NCI-H2081 (cell line): ENCODE results near the gene GAREM1.
"Not testable (repeated sequence)": the region's sequence is repeated elsewhere in the genome, so short reads cannot be mapped to it uniquely, and the experiment has no call there.

ENCODE experiments used
- DNase-seq, 2 experiments: peaks; one replicate each; lab custom pipeline; 2025; lab: John Stamatoyannopoulos, UW

The GAREM1 gene

DNA sequence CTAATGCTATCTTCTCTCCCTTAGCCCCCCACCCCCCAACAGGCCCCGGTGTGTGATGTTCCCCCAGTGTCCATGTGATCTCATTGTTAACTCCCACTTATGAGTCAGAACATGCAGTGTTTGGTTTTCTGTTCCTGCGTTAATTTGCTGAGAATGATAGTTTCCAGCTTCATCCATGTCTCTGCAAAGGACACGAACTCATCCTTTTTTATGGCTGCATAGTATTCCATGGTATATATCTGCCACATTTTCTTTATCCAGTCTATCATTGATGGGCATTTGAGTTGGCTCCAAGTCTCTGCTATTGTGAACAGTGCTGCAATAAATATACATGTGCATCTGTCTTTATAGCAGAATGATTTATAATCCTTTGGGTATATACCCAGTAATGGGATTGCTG is 179.1 kb downstream of the GAREM1 start:
- not testable (repeated sequence) for DNase-seq

DNA sequence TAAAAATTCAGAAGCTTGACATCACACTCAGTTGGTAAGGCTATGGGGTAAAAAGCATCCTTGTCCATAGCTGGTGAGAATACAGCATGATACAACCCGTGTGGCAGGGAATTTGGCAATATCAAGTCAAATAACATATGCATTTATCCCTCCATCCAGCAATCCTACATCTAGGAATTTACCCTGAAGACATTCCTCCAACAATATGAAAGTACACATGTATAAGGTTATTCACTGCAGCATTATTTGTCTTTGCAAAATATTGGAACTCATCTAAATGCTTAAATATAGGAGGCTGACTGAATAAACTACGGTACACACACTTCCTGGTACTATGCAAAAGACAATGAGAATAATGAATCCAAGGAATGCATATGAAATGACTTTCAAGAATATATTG is 179.9 kb downstream of the GAREM1 start:
- no peak for DNase-seq

DNA sequence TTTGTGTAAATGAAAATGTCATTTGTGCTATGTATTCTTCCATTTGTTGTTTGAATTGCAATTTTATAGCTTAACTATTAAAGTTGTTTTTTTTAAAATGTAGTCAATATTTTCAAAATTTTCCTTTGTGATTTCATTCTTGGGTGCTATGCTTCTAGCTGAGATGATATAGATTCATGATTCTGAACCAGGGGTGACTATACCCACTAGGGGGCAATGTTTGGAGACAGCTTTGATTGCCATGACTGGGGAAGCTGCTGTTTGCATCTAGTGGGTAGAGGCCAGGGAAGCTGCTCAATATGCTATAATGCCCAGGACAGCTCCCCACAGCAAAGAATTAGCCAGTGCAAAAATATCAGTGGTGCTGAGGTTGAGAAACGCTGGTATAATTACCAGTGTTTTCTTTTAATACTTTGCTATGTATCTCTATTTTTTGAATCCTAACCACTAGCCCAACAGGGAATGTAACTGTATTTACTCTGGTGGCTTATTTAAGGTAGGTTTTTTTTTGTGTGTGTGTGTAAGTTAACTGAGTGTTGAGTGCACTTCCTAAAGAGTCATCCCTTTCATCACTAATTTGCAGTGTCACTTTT is 181.1 kb downstream of the GAREM1 start:
- DNase-seq = peak; percentile 71 to 77

DNA sequence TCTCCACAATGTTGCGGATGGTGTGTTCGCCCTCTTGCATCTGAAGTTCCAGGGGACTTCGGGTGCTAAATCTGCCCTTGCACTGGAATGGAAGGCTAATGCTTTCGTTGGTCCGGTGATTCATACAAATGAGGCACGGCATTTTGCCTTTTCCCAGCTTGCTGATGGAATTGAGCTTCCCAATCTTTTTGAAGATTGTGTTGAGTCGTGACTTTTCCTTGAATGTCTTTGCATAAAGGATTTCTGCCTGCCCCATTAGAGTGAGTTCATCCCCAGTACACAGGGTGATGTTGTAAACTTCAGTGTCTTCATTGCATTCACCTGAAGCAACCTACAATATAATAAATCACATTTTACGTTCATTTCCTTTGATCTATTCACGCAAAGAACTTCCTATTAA is 182.8 kb downstream of the GAREM1 start:
- no peak for DNase-seq

DNA sequence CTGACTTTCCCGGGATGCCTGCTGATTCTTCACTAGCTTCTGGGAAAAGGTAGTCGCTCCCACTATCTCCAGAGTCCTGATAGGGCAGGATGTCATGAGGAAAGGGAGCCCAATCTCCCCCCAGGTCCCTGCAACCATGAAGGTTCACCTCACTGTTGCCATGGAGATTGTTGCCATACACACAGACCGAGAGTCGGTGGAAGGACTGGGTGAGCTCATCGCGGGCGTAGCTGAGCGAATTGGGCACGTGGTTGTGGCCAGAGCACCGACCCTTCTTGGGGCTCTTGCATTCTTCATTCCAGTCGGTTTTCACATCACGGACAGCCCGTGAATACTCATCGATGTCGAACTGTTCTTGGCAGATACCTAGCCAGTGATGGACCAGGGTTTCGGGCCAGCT is 183.4 kb downstream of the GAREM1 start:
- no peak for DNase-seq

DNA sequence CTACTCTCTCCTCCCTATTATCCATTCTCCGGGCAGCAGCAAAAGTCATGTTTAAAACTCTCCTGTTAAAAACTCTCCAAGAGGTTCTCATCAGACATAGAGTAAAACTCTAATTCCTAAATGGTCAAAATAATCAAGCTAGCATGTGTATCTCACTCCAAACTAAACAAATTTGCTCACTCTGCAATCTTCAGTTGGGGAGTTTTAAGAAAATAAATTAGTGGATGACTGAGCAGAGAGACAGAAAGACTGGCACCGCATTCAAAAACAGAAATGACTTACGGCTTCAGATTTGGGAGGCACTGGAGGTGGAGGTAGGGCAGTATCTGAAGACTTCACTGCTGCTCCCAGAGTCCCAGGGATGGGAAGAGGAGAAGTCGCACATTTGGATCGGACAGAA is 183.9 kb downstream of the GAREM1 start:
- no peak for DNase-seq

DNA sequence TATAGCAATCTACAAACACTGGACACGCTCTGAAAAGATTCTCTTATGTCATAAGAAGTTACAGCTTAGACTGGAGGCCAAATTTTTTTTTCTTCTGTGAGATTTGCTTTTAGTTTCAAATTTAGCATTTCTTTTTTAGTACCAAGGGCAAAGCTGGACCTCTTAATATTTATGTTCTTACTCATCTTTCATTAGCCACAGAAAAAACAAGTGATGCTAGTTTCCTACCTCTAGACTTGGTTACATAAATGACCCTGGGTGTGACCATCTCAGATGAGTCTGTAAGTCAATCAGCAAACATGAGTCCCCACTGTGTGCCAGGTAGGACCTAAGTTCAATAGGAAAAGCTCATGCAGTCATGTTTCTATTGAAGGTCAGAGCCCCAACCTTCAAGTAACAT is 186.4 kb downstream of the GAREM1 start:
- DNase-seq = no peak

DNA sequence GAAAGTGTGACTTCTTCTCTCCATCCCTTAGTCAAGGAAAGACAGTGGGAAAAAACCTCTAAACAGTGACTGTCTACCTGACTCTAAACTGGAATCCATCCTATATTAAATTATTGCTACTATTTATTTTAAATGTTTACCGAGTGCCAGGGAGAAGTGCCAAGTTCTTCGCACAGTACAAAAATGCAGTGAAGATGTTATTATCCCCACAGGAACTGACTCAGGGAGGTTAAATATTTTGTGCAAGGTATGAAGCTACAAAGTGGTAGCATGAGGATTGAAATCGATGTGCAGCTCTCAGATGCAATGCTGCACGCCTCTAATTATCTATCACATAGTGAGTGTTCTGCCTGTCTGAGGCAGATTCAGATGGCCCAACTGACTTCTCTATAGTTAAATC is 189.8 kb downstream of the GAREM1 start:
- DNase-seq = no peak

DNA sequence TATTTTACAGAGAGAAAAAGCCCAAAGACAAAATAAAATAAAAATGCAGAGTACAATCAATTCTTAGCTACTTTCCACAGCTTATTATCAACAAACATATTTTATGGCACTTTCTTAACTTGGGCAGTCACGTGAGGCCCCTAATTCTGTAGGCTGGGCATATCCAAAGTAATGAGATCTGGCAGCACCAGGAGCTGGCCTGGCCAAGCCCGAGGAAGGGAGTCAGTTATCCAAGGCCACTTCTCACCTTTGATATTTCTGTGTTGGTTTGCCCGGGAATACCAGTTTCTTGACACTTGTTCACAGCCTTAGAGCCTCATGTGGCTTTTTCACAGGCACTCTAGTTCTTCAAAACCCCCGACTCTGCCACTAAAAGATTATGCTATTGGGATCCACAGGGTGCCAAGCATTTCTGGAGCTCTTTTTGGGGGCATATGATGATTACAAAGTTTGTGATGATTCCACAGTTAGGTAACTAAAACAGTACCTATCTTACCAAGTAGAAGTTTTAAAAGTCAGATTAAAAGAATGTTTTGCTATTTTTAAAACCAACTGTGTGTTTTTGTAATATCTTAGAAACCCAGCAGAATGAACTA is 190.4 kb downstream of the GAREM1 start:
- DNase-seq = no peak

DNA sequence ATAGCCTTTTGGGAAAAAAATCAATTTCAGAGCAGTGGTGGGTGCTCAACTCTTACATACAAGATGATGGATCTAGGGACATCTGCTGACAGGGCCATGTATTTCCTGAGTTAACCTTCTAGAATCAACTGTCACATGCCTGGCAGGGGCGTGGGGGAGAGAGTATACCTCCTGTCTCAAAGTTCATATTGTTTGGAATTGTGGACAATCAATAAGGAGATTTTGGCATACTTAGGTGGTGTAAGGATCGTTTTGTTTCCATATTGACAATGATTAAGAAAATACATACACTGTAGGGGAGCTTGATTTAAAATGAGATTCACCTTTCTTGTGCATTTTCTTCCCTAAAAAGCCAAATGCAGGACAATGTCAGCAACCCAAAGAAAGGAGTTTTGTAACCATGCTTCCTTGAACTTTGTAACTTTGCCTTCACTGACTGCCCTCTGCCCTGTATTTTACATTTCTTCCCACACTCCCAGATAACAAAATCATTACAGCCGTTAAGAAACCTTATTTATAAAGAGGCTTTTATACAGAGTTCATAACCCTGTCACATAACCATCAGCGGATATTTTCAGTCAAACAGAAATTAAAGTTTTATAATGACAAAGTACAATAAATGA is 192.4 kb downstream of the GAREM1 start:
- DNase-seq = no peak

DNA sequence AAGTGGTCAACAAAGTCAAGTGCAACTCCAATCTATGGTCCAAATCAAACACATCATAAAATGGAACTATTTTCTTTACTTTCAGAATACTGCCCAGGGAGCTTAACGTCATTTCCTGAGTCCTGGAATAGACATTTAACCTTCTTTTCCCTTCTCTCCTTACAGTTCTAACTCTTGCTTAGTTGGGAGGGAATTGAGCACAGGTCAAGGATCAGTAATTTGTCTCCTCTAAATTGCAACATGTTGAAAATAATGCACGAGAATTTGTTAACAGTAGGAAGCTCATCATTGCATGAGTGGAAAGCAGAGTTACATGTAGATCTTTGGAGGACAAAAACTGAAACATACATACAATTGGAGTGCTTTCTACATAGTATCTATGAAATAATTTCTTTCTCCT is 193.1 kb downstream of the GAREM1 start:
- no peak for DNase-seq

DNA sequence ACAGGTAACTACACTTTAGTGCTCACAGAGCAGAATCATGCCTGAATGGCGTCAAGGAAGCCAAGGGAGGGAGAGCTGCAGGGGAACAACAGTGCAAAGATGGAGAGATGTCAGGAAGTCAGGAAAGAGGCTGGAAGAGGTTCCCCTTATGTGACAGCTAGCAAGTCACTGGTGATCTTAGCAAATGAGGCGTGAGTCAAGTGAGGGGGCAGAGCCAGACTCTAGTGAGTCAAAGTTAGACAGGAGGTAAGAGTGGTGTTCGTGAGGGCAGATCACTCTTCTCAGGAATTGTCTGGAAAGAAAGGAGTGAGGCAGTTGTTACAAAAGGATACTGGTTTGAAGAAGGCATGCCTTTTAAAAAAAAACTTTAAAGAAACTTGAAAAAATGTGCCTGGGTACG is 193.8 kb downstream of the GAREM1 start:
- DNase-seq = no peak

DNA sequence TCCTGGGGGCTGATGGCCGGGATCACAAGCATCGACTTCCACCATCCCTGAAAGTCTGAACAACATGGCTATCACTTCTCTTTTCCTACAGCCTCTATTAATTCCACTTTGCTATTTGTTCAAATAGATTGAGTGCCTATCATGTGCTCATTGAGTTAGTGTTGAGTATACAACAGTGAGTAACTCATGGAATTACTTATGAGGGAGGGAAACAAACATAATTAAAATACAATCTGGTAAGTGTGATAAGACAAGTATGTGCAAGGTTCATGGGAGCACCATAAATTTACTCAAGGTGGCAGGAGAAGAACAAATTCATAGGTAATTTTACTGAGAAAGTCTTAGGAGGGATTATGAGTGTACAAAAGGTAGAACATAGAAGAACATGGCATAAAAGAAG is 194.4 kb downstream of the GAREM1 start:
- no peak for DNase-seq

DNA sequence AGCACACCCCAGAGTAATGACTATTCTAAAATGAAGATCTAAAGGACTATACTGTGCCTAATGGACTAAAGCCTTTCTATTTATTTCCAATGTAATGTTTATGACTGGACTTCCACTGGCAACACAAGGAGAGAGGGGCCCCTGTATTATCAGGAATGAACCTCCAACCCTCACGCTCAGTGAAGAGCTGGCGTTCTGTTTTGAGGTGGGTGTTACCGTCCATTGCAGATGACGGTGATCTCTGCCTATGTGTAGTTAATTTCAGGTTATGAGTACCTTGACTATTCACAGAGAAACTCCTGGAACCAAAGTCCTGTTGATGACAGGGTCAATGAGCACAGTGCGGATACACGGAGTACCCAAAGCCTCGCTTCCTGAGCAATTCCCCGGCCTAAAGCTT is 195.5 kb downstream of the GAREM1 start:
- DNase-seq = no peak

DNA sequence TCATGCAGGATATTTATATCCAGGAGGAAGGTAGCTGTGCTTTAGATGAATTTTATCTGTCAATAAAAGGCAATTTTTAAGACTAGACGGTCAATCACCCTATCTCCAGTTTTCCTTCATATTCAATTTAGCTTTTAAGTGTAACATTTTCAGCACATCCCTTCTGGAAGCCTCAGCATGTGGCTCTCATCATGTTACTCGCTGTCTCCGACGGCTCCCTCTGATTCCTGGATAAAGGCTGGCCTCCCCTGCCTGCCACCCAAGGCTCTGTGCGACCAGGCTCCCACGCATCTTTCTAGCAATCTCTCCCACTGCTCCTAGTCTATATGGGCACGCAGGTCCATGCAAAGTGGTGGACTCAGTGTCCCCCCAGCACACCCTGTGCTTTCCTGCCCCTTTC is 196.4 kb downstream of the GAREM1 start:
- DNase-seq = no peak

DNA sequence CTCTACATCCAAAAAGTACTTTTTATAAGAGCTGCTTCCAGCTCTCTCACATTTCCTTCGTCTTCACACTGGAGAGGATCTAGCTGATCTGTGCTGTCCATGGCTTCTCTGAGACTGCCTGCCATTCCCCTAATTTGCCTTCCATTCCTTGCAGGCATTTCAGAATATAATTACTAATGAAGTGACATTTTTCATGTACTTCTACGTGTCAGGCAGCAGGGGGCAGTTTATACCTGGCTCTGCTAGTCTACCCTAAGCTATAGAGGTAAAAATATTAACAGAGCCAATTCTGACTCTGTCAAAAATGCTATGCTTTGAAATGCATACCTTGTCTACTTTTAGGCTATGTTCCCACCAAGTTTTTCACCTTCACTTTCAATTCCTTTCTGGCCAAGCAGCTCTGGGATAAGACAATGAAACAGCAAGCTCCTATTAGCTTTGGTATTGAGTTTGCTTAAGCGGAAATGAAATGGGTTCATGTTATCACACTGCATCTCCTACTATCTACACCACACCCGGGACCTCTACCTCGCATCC is 198.9 kb downstream of the GAREM1 start:
- peak; percentile 14 to 19 for DNase-seq

DNA sequence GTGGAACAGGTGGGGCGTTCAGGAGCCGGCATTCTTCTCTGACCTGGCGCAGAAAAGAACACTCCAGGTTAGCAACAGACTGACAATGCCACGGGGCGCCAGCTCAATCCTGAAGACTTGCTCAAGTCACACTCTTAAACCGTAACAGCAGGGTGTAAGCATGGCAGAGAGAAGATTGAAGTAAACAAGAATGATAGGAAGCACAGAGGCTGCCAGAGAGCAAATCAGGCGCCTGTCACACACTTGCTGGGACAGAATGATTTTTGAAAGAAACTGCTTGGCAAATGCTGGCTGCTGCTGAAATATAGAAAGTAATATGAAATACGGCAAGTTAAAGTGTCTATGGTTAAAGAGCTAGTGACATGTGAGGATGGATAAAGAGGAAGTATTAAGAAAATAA is 200.3 kb downstream of the GAREM1 start:
- DNase-seq = no peak

DNA sequence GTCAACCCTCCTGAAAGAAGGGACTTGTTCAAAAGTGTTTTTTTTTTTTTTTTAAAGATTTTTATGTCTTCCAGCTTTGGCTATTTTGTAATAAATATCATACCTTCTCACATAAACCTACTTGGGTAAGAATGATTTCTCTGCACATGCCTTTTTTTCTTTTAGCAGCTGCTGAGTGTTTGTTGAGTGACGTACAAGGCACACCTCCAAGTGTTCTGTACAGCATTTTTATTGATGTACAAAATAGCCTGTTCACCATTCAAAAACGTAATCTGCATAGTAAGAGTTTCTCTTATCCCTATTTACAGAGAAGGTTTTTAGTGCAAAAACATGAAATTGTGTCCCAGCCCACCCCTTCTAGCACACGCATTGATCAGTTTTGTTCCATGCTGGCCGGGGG is 203.2 kb downstream of the GAREM1 start:
- DNase-seq = no peak

DNA sequence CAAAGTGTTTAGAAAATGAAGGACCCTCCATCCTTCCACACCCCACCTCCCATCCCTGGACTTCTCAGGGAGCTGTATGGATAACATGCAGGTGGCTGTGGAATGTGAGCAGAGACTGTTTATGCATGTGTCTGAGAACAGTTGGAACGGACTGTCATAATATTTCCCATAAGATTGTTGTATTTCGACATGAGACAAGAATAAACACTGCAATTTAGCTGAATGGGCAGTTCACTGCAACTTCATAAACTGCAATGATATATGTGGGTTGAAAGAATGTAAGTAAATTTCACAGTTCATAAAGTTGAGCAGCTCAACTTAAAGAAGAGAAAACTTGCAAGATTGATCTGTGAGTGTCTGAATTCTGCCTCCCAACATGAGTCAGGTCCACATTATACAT is 206.3 kb downstream of the GAREM1 start:
- no peak for DNase-seq

DNA sequence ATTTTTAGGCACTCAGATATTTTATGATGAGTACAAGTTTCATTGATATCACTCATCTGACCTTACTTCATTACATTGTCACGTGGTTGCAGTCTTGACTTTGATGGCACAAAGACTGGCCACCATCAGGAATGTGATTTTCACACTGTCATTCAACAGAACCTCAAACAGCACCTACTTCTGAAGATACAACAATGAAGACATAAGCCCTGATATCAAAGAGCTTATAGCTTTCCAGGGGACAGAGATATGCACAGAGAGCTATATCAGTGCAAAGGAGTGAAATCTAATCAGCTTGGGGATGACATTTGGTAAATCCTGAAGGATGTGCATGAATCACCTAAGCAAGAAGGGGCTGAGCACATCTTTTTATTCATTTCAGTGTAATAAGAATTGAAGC is 208.6 kb downstream of the GAREM1 start:
- DNase-seq = no peak

DNA sequence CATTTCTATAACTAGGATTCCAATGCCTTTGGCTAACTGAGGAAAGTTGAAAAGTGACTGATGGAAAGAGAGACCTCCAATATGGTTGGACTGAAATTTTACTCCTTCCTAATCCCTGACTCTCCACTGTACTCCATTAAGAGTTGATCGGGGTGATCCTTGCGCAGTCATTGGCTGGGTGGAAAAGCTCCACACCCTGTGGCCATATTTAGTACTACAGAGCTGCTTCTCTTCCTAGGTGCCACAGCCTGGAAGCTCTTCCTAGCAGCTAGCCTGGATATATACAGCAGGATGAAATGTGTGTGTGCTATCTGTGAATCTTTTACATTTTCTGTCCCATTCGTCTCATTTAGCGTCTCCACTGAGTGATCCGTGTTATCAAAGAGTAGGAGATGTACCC is 209.7 kb downstream of the GAREM1 start:
- DNase-seq = no peak

DNA sequence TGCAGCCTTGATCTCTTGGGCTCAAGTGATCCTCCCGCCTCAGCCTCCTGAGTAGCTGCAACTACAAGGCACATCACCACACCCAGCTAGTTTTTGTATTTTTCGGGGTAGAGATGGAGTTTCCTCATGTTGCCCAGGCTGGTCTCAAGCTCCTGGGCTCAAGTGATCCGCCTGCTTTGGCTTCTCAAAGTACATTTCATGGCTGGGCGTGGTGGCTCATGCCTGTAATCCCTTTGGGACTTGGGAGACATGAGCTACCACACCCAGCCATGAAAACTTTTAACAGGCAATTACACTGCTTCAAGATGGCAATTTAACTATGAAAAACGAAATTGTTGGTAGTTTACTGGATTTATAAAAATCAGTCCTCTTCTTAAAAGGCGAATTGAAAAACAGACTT is 211.1 kb downstream of the GAREM1 start:
- DNase-seq = no peak

DNA sequence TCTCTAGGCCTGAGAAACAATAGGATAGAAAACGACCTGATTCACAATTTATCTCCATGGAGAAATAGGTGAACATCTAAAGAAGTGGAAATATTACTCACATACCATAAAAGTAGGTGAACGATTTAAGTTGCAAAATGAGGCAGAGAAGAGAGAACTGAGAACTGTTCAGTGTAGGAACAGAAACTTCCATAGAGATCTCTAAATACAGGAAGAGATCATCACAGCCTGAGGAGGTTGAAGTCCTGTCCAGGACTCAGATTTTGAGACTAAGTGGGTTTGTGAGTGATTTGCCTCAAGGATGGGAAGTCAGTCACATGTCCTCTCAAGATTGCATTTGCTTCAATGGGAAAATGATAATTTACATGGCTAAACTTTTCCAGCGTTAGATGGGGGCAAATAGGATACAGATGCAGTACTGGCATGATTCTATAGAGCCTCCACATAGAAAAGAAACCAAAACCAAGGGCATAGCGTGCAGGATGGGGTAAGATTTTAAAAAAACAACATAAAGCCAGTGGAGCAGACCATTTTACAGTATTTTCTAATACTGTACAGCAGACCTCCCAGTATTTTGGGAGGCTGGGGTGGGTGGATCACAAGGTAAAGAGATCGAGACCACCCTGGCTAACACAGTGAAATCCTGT is 212.0 kb downstream of the GAREM1 start:
- DNase-seq = no peak
